Neural progenitor cell (in vitro differentiated cells): ENCODE measurements around the gene ZNF777. TPM values are rescaled to one million over a fixed set of nuclear protein-coding genes. Genes with fewer than 3 reads are reported as not detected.

Experiments
- DNase-seq: peaks from one replicate; pipeline ENCODE4 v3.0.0-alpha.2; 2016; ENCODE audit warnings: low spot score
- H2AFZ ChIP-seq: fragments of 200-600 bp; sonication (generic); replicated peaks from 2 replicates; pipeline ENCODE4 v1.6.1; 2016; ENCODE audit warnings: antibody characterized with exemption
- H3F3A ChIP-seq: fragments of 200-600 bp; sonication (generic); 2 replicates; pipeline ENCODE4 v1.6.1; 2016; ENCODE audit warnings: antibody characterized with exemption, low read depth
- H3K27ac ChIP-seq: fragments of 200-600 bp; sonication (generic); 2 replicates; pipeline ENCODE4 v1.5.1; 2016; ENCODE audit warnings: mild to moderate bottlenecking
- H3K27me3 ChIP-seq: fragments of 200-600 bp; sonication (generic); 2 replicates; pipeline ENCODE4 v1.6.1; 2016; ENCODE audit warnings: mild to moderate bottlenecking, moderate library complexity
- H3K36me3 ChIP-seq: fragments of 200-600 bp; sonication (generic); 2 replicates; pipeline ENCODE4 v1.5.1; 2016
- H3K4me1 ChIP-seq: fragments of 200-600 bp; sonication (generic); 2 replicates; pipeline ENCODE4 v1.6.1; 2016; ENCODE audit warnings: mixed run types
- H3K4me2 ChIP-seq: fragments of 200-600 bp; sonication (generic); 2 replicates; pipeline ENCODE4 v1.6.1; 2016
- H3K4me3 ChIP-seq: fragments of 200-600 bp; sonication (generic); 2 replicates; pipeline ENCODE4 v1.5.1; 2016
- H3K79me2 ChIP-seq: fragments of 200-600 bp; sonication (generic); 2 replicates; pipeline ENCODE4 v1.6.1; 2016; ENCODE audit warnings: low read depth
- H3K9ac ChIP-seq: fragments of 200-600 bp; sonication (generic); 2 replicates; pipeline ENCODE4 v1.6.1; 2016
- H3K9me3 ChIP-seq: fragments of 200-600 bp; sonication (generic); 2 replicates; pipeline ENCODE4 v1.5.1; 2016; ENCODE audit warnings: low read depth
- H4K20me1 ChIP-seq: fragments of 200-600 bp; sonication (generic); 2 replicates; pipeline ENCODE4 v1.6.1; 2016; ENCODE audit warnings: low read depth
- H3K27ac Mint-ChIP-seq: 3 replicates; pipeline ENCODE4 v1.8.0; 2021; ENCODE audit warnings: mixed read lengths
- H3K27me3 Mint-ChIP-seq: 2 replicates; pipeline ENCODE4 v1.8.0; 2022; ENCODE audit warnings: low read depth, mild to moderate bottlenecking, inconsistent platforms, moderate library complexity, mixed read lengths; ENCODE audit not compliant: insufficient read depth
- H3K36me3 Mint-ChIP-seq: 3 replicates; pipeline ENCODE4 v1.8.0; 2021; ENCODE audit warnings: mixed read lengths
- H3K4me1 Mint-ChIP-seq: 3 replicates; pipeline ENCODE4 v1.8.0; 2021; ENCODE audit warnings: mixed read lengths
- H3K4me3 Mint-ChIP-seq: 3 replicates; pipeline ENCODE4 v1.8.0; 2021; ENCODE audit warnings: mild to moderate bottlenecking, moderate library complexity, mixed read lengths
- H3K9me3 Mint-ChIP-seq: 3 replicates; pipeline ENCODE4 v1.8.0; 2020; ENCODE audit warnings: mixed read lengths
- EZH2 ChIP-seq: fragments of 200-600 bp; sonication (generic); IDR thresholded peaks from 2 replicates; pipeline ENCODE4 v1.6.1; 2017; ENCODE audit warnings: antibody characterized with exemption, mild to moderate bottlenecking, moderate library complexity
- EZH2phosphoT487 ChIP-seq: fragments of 200-600 bp; sonication (generic); IDR thresholded peaks from 2 replicates; pipeline ENCODE4 v1.6.1; 2017; ENCODE audit warnings: antibody characterized with exemption
- total RNA-seq: library from RNA; depleted of rRNA; stranded (reverse); fragments of >200 nt; gene quantifications from 2 replicates; pipeline ENCODE4 v1.2.3, GENCODE V29; 2015; ENCODE audit warnings: low replicate concordance
- TF ChIP-seq, protein P1 (sequence below): fragments of 200-600 bp; sonication (generic); IDR thresholded peaks from 2 replicates; pipeline ENCODE4 v1.5.1; 2017; ENCODE audit warnings: antibody characterized with exemption, mild to moderate bottlenecking

Gene ZNF777
- total RNA-seq, 1 donor from 2014 or later: 6.6 TPM

DNA sequence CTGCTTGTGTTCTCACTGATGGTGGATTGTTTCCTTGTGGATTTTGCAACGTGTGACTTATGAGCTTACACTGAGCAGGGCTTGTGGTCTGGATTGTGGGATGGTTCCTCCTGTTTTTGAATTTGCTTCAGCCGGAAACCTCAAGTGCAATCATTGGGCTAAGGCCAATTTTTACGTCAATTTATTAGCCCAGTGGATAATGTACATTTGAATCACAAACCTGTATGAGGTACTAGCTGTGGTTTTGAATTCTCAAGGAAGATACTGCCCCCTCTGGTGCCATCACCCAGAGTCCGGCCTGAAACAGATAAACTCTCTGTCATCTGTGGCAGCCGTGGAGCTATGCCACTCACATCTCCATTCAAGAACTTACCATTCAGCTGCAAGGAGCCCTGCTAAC is 7.3 kb upstream of the ZNF777 start:
- Mint-ChIP-seq H3K9me3 (peaks cover 15% of the 10 kb centered on the region), H3K4me3 (no peak overlapping the region), H3K36me3 (peaks cover 29% of the 10 kb centered on the region), H3K27me3 (peaks cover 3% of the 10 kb centered on the region), H3K27ac (no peak overlapping the region), H3K4me1 (no peaks in the 10 kb centered on the region)
- no peak overlapping the region for H3K9ac ChIP-seq
- no peaks in the 10 kb centered on the region for H4K20me1 ChIP-seq
- no peak overlapping the region for H3K27ac ChIP-seq
- no peaks in the 10 kb centered on the region for H3K79me2 ChIP-seq
- H3K9me3 ChIP-seq: no peaks in the 10 kb centered on the region
- no peaks in the 10 kb centered on the region for H3K36me3 ChIP-seq
- no peaks in the 10 kb centered on the region for H3F3A ChIP-seq
- TF ChIP-seq EZH2: no peak
- TF ChIP-seq EZH2phosphoT487: no peak
- TF ChIP-seq, protein P1, sequence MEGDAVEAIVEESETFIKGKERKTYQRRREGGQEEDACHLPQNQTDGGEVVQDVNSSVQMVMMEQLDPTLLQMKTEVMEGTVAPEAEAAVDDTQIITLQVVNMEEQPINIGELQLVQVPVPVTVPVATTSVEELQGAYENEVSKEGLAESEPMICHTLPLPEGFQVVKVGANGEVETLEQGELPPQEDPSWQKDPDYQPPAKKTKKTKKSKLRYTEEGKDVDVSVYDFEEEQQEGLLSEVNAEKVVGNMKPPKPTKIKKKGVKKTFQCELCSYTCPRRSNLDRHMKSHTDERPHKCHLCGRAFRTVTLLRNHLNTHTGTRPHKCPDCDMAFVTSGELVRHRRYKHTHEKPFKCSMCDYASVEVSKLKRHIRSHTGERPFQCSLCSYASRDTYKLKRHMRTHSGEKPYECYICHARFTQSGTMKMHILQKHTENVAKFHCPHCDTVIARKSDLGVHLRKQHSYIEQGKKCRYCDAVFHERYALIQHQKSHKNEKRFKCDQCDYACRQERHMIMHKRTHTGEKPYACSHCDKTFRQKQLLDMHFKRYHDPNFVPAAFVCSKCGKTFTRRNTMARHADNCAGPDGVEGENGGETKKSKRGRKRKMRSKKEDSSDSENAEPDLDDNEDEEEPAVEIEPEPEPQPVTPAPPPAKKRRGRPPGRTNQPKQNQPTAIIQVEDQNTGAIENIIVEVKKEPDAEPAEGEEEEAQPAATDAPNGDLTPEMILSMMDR: no peak
- H3K4me2 ChIP-seq: no peak overlapping the region
- peaks cover 12% of the 10 kb centered on the region for H3K27me3 ChIP-seq
- H3K4me1 ChIP-seq: no peaks in the 10 kb centered on the region
- no peak overlapping the region for H3K4me3 ChIP-seq
- no peak overlapping the region for H2AFZ ChIP-seq
- no peak for DNase-seq

DNA sequence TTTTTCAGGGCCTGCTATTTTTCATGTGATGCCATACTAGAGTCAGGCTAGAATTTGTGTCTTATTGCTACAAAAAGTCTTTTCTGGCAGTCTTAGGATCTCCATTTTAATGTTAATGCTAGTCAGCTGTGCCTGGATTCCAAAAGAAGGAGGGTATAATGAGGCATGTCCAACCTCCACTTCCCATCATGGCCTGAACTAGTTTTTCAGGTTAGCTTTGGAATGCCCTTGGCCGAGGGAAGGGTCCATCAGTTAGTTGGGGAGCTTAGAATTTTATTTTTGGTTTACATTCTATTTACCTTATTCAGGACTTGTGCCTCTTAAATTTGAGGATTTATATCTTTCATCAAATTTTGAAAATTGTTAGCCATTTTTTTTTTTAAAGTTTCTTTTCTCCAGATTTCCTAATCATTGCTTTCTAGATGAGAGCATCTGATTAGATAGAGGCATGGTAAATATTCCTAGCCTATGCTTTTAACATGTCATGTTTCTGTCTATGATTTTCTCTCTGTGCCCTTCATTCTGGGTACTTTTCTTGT is 6.5 kb upstream of the ZNF777 start:
- Histone ChIP-seq H3K4me3 (no peak overlapping the region), H3K9me3 (no peaks in the 10 kb centered on the region), H3K36me3 (no peaks in the 10 kb centered on the region), H4K20me1 (no peaks in the 10 kb centered on the region), H2AFZ (no peak overlapping the region), H3F3A (no peaks in the 10 kb centered on the region), H3K4me2 (no peak overlapping the region), H3K4me1 (no peaks in the 10 kb centered on the region), H3K79me2 (no peaks in the 10 kb centered on the region), H3K27me3 (peaks cover 21% of the 10 kb centered on the region), H3K9ac (no peak overlapping the region), H3K27ac (no peak overlapping the region)
- DNase-seq: no peak
- H3K36me3 Mint-ChIP-seq: peaks cover 22% of the 10 kb centered on the region
- peaks cover 15% of the 10 kb centered on the region for H3K9me3 Mint-ChIP-seq
- no peak for TF ChIP-seq EZH2phosphoT487
- TF ChIP-seq, protein P1: no peak
- peaks cover 3% of the 10 kb centered on the region for H3K27me3 Mint-ChIP-seq
- H3K27ac Mint-ChIP-seq: no peak overlapping the region
- H3K4me3 Mint-ChIP-seq: no peak overlapping the region
- no peaks in the 10 kb centered on the region for H3K4me1 Mint-ChIP-seq

DNA sequence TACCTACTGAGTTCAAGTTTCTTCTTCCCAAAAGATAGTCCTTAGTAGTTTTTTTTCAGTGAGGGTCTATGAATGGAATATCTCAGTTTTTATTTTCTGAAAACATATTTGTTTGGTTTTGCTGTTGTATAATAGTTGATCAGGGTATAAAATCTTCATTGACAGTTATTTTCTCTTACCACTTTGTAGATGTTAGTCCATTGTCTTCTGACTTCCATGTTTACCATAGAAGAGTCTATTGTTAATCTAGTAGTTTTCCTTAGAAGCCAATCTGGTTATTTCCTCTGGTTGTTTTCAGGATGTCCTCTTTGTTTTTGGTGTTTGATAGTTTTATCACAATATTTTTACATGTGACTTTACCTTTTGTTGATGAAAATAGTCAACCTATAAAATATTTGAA is 5.5 kb upstream of the ZNF777 start:
- Mint-ChIP-seq H3K4me1 (peaks cover under 1% of the 10 kb centered on the region), H3K36me3 (peaks cover 14% of the 10 kb centered on the region), H3K27me3 (peaks cover 3% of the 10 kb centered on the region), H3K27ac (no peak overlapping the region), H3K9me3 (peaks cover 15% of the 10 kb centered on the region), H3K4me3 (no peak overlapping the region)
- H3F3A ChIP-seq: peaks cover 9% of the 10 kb centered on the region
- no peak overlapping the region for H3K4me3 ChIP-seq
- no peaks in the 10 kb centered on the region for H3K36me3 ChIP-seq
- peaks cover 30% of the 10 kb centered on the region for H3K27me3 ChIP-seq
- no peak overlapping the region for H3K27ac ChIP-seq
- no peaks in the 10 kb centered on the region for H3K9me3 ChIP-seq
- no peak for DNase-seq
- no peak for TF ChIP-seq EZH2phosphoT487
- TF ChIP-seq EZH2: no peak
- TF ChIP-seq, protein P1: no peak
- no peak overlapping the region for H3K4me2 ChIP-seq
- no peaks in the 10 kb centered on the region for H4K20me1 ChIP-seq
- H3K79me2 ChIP-seq: no peaks in the 10 kb centered on the region
- H3K9ac ChIP-seq: no peak overlapping the region
- H3K4me1 ChIP-seq: no peaks in the 10 kb centered on the region
- H2AFZ ChIP-seq: no peak overlapping the region
